Keratinocyte (primary cell): ENCODE results near the gene GPR37. TPM values are rescaled to one million over a fixed set of nuclear protein-coding genes. Genes with fewer than 3 reads are reported as not detected.

Experiments used
- DNase-seq: peaks from one replicate; pipeline ENCODE4 v3.0.0-alpha.2; 2011; ENCODE audit warnings: low read depth, missing footprints, low spot score
- FAIRE-seq: peaks from 2 replicates; lab custom pipeline; 2011; peaks lifted over from hg19 to GRCh38; lab: Jason Lieb, UNC
- H2AFZ ChIP-seq: 2 replicates; pipeline ENCODE4 v1.6.0; 2012; ENCODE audit warnings: low read length, control low read depth, inconsistent platforms; ENCODE audit not compliant: control insufficient read depth
- H3K27ac ChIP-seq: 2 replicates; pipeline ENCODE4 v1.5.1; 2011; ENCODE audit warnings: low read length; ENCODE audit not compliant: control insufficient read depth, insufficient read depth
- H3K27me3 ChIP-seq: 3 replicates; pipeline ENCODE4 v1.6.0; 2011; ENCODE audit warnings: low read length; ENCODE audit not compliant: control insufficient read depth, insufficient read depth; ENCODE audit errors: extremely low read depth
- H3K36me3 ChIP-seq, 2 experiments: 2 replicates in 1 of 2; 3 replicates in 1 of 2; pipeline ENCODE4 v1.5.1; 2011; ENCODE audit warnings: low read length in 2 of 2, mild to moderate bottlenecking in 1 of 2; ENCODE audit not compliant: control insufficient read depth in 2 of 2, insufficient read depth in 2 of 2; ENCODE audit errors: extremely low read depth in 1 of 2
- H3K4me1 ChIP-seq: 3 replicates; pipeline ENCODE4 v1.5.1; 2011; ENCODE audit warnings: low read length; ENCODE audit not compliant: control insufficient read depth, insufficient read depth; ENCODE audit errors: extremely low read depth
- H3K4me2 ChIP-seq: 3 replicates; pipeline ENCODE4 v1.6.0; 2011; ENCODE audit warnings: low read depth, low read length; ENCODE audit not compliant: control insufficient read depth, insufficient read depth; ENCODE audit errors: extremely low read depth
- H3K4me3 ChIP-seq, 3 experiments: fragments of 200-600 bp in 1 of 3; sonication (generic) in 1 of 3; 2 replicates in 2 of 3; 3 replicates in 1 of 3; pipeline ENCODE4 v1.5.1; 2011 to 2016; ENCODE audit warnings: low read length in 3 of 3, mild to moderate bottlenecking in 3 of 3, control low read depth in 2 of 3, inconsistent platforms in 1 of 3, low read depth in 1 of 3, mixed read lengths in 1 of 3, mixed run types in 1 of 3, moderate library complexity in 1 of 3; ENCODE audit not compliant: control insufficient read depth in 2 of 3, insufficient read depth in 2 of 3; ENCODE audit errors: extremely low read depth in 1 of 3
- H3K79me2 ChIP-seq: 2 replicates; pipeline ENCODE4 v1.6.0; 2012; ENCODE audit warnings: low read length; ENCODE audit not compliant: control insufficient read depth, insufficient read depth
- H3K9ac ChIP-seq: 3 replicates; pipeline ENCODE4 v1.6.0; 2011; ENCODE audit warnings: low read length; ENCODE audit not compliant: control insufficient read depth, insufficient read depth; ENCODE audit errors: extremely low read depth
- H3K9me1 ChIP-seq: 3 replicates; pipeline ENCODE4 v1.6.0; 2011; ENCODE audit warnings: low read length; ENCODE audit not compliant: control insufficient read depth, insufficient read depth; ENCODE audit errors: extremely low read depth
- H3K9me3 ChIP-seq: 2 replicates; pipeline ENCODE4 v1.5.1; 2012; ENCODE audit warnings: low read depth, low read length; ENCODE audit not compliant: control insufficient read depth
- H4K20me1 ChIP-seq: 3 replicates; pipeline ENCODE4 v1.6.0; 2011; ENCODE audit warnings: low read length; ENCODE audit not compliant: control insufficient read depth, insufficient read depth; ENCODE audit errors: extremely low read depth
- EZH2 ChIP-seq: IDR thresholded peaks from one replicate; pipeline ENCODE4 v1.6.1; 2012; ENCODE audit warnings: inconsistent platforms, mild to moderate bottlenecking, low read length, moderate library complexity
- dilution Hi-C: fragments of 300-500 bp; cut with MboI; formaldehyde crosslinking; loops from one replicate; pipeline ENCODE4 v1.7.0; 2020; ENCODE audit warnings: low sequenced_read_pairs; ENCODE audit not compliant: extremely low pct_ligation_motif_present
- polyA plus RNA-seq, 5 experiments: library from polyadenylated mRNA; depleted of rRNA in 3 of 5; stranded (reverse) in 3 of 5; stranded (forward) in 1 of 5; unstranded in 1 of 5; fragments of >200 nt; gene quantifications; 1 replicate in 1 of 5; 2 replicates in 3 of 5; 3 replicates in 1 of 5; pipeline versions ENCODE4 v1.2.1 to v1.2.3, GENCODE V29; 2011 to 2012; ENCODE audit warnings: missing spikeins in 2 of 5, low read depth in 1 of 5, low replicate concordance in 1 of 5
- TF ChIP-seq, protein P1 (sequence below), 3 experiments: IDR thresholded peaks in 1 of 3; conservative IDR thresholded peaks in 1 of 3; optimal IDR thresholded peaks in 1 of 3; 2 replicates in 2 of 3; 3 replicates in 1 of 3; pipeline versions ENCODE3 to v1.5.1; 2011; ENCODE audit warnings: low read length in 3 of 3, mild to moderate bottlenecking in 3 of 3, moderate library complexity in 2 of 3, control low read depth in 1 of 3, inconsistent platforms in 1 of 3; ENCODE audit not compliant: insufficient read depth in 2 of 3; ENCODE audit errors: extremely low read depth in 1 of 3

Gene GPR37
- polyA plus RNA-seq, 1 donor (not counting 4 experiments of a cell fraction or from before 2014, with no cell fraction given), result 0.58 TPM

DNA sequence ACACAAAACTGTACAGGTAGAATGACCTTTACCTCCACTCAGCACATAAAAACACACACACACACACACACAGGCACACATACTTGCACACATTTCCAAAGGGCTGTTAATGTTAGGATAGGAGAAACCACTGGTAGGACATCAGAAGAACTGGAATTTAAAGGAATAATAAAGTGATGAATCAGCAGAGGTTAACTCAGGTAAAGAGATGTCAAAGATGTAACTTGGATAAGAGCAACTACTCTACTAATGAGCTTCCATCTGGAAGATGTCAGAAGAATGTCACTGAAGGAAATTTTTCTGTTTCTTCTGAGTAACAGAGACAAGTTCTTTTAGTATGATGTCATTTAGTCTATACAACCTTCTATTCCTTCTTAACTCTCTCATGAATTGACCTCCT lies 26.4 kb upstream of the GPR37 start:
- Histone ChIP-seq H4K20me1 (no peaks in the 10 kb centered on the region), H3K9me3 (no peaks in the 10 kb centered on the region), H3K9ac (no peak overlapping the region), H3K36me3 (no peaks in the 10 kb centered on the region), H3K27me3 (peaks cover 4% of the 10 kb centered on the region), H2AFZ (no peak overlapping the region), H3K4me2 (no peak overlapping the region), H3K9me1 (no peaks in the 10 kb centered on the region), H3K27ac (no peak overlapping the region), H3K4me3 (no peak overlapping the region), H3K79me2 (no peaks in the 10 kb centered on the region), H3K4me1 (no peaks in the 10 kb centered on the region)
- TF ChIP-seq, protein P1, sequence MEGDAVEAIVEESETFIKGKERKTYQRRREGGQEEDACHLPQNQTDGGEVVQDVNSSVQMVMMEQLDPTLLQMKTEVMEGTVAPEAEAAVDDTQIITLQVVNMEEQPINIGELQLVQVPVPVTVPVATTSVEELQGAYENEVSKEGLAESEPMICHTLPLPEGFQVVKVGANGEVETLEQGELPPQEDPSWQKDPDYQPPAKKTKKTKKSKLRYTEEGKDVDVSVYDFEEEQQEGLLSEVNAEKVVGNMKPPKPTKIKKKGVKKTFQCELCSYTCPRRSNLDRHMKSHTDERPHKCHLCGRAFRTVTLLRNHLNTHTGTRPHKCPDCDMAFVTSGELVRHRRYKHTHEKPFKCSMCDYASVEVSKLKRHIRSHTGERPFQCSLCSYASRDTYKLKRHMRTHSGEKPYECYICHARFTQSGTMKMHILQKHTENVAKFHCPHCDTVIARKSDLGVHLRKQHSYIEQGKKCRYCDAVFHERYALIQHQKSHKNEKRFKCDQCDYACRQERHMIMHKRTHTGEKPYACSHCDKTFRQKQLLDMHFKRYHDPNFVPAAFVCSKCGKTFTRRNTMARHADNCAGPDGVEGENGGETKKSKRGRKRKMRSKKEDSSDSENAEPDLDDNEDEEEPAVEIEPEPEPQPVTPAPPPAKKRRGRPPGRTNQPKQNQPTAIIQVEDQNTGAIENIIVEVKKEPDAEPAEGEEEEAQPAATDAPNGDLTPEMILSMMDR (optimal IDR thresholded peaks at IDR 0.05 in 1 of 3, IDR thresholded peaks at IDR 0.05 in 1 of 3, conservative IDR thresholded peaks at IDR 0.05 in 1 of 3; ENCODE audit: extremely low read depth in 1 of 3, insufficient read depth in 2 of 3, low read length in 3 of 3), result no peak
- TF ChIP-seq EZH2, result no peak
- DNase-seq, result no peak
- no peak for FAIRE-seq
- dilution Hi-C loops, result no loop called here

GRCh38 chr7:124791426-124791825 lies 25.8 kb upstream of the GPR37 start:
- TF ChIP-seq, protein P1 (optimal IDR thresholded peaks at IDR 0.05 in 1 of 3, IDR thresholded peaks at IDR 0.05 in 1 of 3, conservative IDR thresholded peaks at IDR 0.05 in 1 of 3; ENCODE audit: extremely low read depth in 1 of 3, insufficient read depth in 2 of 3, low read length in 3 of 3), result no peak
- TF ChIP-seq EZH2, result no peak
- dilution Hi-C loops, result no loop called here
- H3K9ac ChIP-seq, result no peak overlapping the region

More at GRCh38 chr7:124791426-124791825, 25.8 kb upstream of the GPR37 start:
- H3K27me3 ChIP-seq, result peaks cover 4% of the 10 kb centered on the region
- no peak for DNase-seq
- no peaks in the 10 kb centered on the region for H4K20me1 ChIP-seq
- no peak for FAIRE-seq
- H3K4me3 ChIP-seq, result no peak overlapping the region
- no peaks in the 10 kb centered on the region for H3K4me1 ChIP-seq
- no peaks in the 10 kb centered on the region for H3K79me2 ChIP-seq
- no peaks in the 10 kb centered on the region for H3K36me3 ChIP-seq
- H3K9me3 ChIP-seq, result no peaks in the 10 kb centered on the region
- H2AFZ ChIP-seq, result no peak overlapping the region
- H3K9me1 ChIP-seq, result no peaks in the 10 kb centered on the region
- no peak overlapping the region for H3K27ac ChIP-seq
- no peak overlapping the region for H3K4me2 ChIP-seq
